ENCODE data around the gene RPN2.

RPN2 gene

GRCh38 chr20:37229357-37229756 is 50.2 kb downstream of the RPN2 start:
- H3K4me3 ChIP-seq (ENCODE audit: control insufficient read depth, low read depth, low read length) = no peak overlapping the region
- no peak for TF ChIP-seq CTCF (conservative IDR thresholded peaks at IDR 0.05; ENCODE audit: control insufficient read depth, insufficient read depth, low read depth, low read length)
- DNase-seq (ENCODE audit: low read depth) = no peak

- no peak for DNase-seq (ENCODE audit: low read depth)
- TF ChIP-seq CTCF (conservative IDR thresholded peaks at IDR 0.05; ENCODE audit: control insufficient read depth, insufficient read depth, low read depth, low read length) = no peak
- no peak overlapping the region for H3K4me3 ChIP-seq (ENCODE audit: control insufficient read depth, low read depth, low read length)
Observed at GRCh38 chr20:37230200-37230599, 51.1 kb downstream of the RPN2 start.

GRCh38 chr20:37231947-37232630 is 53.0 kb downstream of the RPN2 start:
- DNase-seq (ENCODE audit: low read depth) = no peak
- no peak for TF ChIP-seq CTCF (conservative IDR thresholded peaks at IDR 0.05; ENCODE audit: control insufficient read depth, insufficient read depth, low read depth, low read length)
- H3K4me3 ChIP-seq (ENCODE audit: control insufficient read depth, low read depth, low read length) = no peak overlapping the region

GRCh38 chr20:37233548-37234253 is 54.6 kb downstream of the RPN2 start:
- no peak overlapping the region for H3K4me3 ChIP-seq (ENCODE audit: control insufficient read depth, low read depth, low read length)
- no peak for TF ChIP-seq CTCF (conservative IDR thresholded peaks at IDR 0.05; ENCODE audit: control insufficient read depth, insufficient read depth, low read depth, low read length)
- DNase-seq (ENCODE audit: low read depth) = no peak

- no peak for TF ChIP-seq CTCF (conservative IDR thresholded peaks at IDR 0.05; ENCODE audit: control insufficient read depth, insufficient read depth, low read depth, low read length)
- DNase-seq (ENCODE audit: low read depth) = no peak
- no peak overlapping the region for H3K4me3 ChIP-seq (ENCODE audit: control insufficient read depth, low read depth, low read length)
Observed at GRCh38 chr20:37234254-37234581, 55.1 kb downstream of the RPN2 start.

- no peak for TF ChIP-seq CTCF (conservative IDR thresholded peaks at IDR 0.05; ENCODE audit: control insufficient read depth, insufficient read depth, low read depth, low read length)
- H3K4me3 ChIP-seq (ENCODE audit: control insufficient read depth, low read depth, low read length) = no peak overlapping the region
- DNase-seq (ENCODE audit: low read depth) = no peak
Observed at GRCh38 chr20:37235065-37235464, 55.9 kb downstream of the RPN2 start.
